ENCODE measurements around the gene AVEN. TPM values are rescaled to one million over a fixed set of nuclear protein-coding genes. Genes with fewer than 3 reads are reported as not detected.

Gene AVEN
- total RNA-seq, 1 experiment from 2014 or later, result 3.1 TPM

- intact Hi-C loops (cut with micrococcal nuclease; ENCODE audit: unreplicated experiment), result no loop called here
- no peak overlapping the region for H3K4me3 Mint-ChIP-seq (ENCODE audit: low read depth, unreplicated experiment)
- no TSS peak for BruUV-seq (replicated peaks)
- no peaks in the 10 kb centered on the region for H3K9me3 Mint-ChIP-seq (ENCODE audit: low read depth, unreplicated experiment)
- no peak overlapping the region for H3K27ac Mint-ChIP-seq (ENCODE audit: unreplicated experiment)
- H3K36me3 Mint-ChIP-seq (ENCODE audit: insufficient read depth, unreplicated experiment), result no peaks in the 10 kb centered on the region
- no peaks in the 10 kb centered on the region for H3K27me3 Mint-ChIP-seq (ENCODE audit: unreplicated experiment)
- no peaks in the 10 kb centered on the region for H3K4me1 Mint-ChIP-seq (ENCODE audit: low read depth, unreplicated experiment)
- TF ChIP-seq CTCF (IDR thresholded peaks at IDR 0.05; ENCODE audit: unreplicated experiment), result no peak
- CTCF ChIA-PET, result no interaction called here
- no peak for DNase-seq
These were observed 191.0 kb downstream of the AVEN start for GRCh38 chr15:33848011-33848410.

DNA sequence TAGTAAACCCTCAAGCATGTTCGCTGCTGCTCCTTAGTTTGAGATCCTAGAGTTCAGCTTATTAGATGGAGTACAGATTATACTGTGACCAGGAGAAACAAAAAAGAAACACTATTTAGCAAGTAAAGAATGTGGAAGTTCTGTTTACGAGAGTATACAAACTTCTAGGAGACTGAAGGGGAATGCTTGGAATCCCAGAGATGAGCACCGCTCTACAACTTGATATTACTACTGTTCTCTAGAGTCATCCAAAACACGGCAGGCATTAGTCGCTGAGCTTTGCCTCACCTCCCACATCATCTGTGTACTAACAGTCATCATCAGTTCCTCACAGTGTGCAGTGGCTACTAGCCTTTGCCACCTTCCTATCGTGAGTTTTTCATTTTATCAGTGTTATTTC, 192.1 kb downstream of the AVEN start:
- no peaks in the 10 kb centered on the region for H3K4me1 Mint-ChIP-seq (ENCODE audit: low read depth, unreplicated experiment)
- no peaks in the 10 kb centered on the region for H3K9me3 Mint-ChIP-seq (ENCODE audit: low read depth, unreplicated experiment)
- no peaks in the 10 kb centered on the region for H3K27me3 Mint-ChIP-seq (ENCODE audit: unreplicated experiment)
- no peak overlapping the region for H3K4me3 Mint-ChIP-seq (ENCODE audit: low read depth, unreplicated experiment)
- no peaks in the 10 kb centered on the region for H3K36me3 Mint-ChIP-seq (ENCODE audit: insufficient read depth, unreplicated experiment)
- CTCF ChIA-PET, result no interaction called here
- DNase-seq, result no peak
- H3K27ac Mint-ChIP-seq (ENCODE audit: unreplicated experiment), result no peak overlapping the region
- BruUV-seq (replicated peaks), result no TSS peak
- intact Hi-C loops (cut with micrococcal nuclease; ENCODE audit: unreplicated experiment), result no loop called here
- TF ChIP-seq CTCF (IDR thresholded peaks at IDR 0.05; ENCODE audit: unreplicated experiment), result no peak

DNA sequence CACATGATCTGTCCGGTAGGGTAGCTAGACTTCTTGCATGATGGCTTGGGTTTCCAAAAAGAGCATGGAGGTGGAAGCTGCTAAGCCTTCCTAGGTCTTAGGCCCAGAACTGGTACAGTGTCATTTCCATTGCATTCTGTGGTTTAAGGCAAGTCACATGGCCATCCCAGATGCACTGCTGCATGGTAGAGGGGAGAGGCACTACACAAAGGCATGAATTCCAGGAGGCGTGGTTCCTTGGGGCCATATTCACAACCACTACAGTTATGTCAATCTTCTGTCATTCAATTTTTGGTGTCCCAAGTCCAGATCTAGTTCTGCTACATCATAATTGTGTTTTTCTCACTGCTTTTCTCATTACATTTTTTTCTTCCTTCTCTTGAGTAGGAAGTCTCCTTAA, 192.9 kb downstream of the AVEN start:
- BruUV-seq (replicated peaks), result no TSS peak
- no peak for DNase-seq
- no peak overlapping the region for H3K4me3 Mint-ChIP-seq (ENCODE audit: low read depth, unreplicated experiment)
- intact Hi-C loops (cut with micrococcal nuclease; ENCODE audit: unreplicated experiment), result no loop called here
- CTCF ChIA-PET, result no interaction called here
- H3K27ac Mint-ChIP-seq (ENCODE audit: unreplicated experiment), result no peak overlapping the region
- no peaks in the 10 kb centered on the region for H3K27me3 Mint-ChIP-seq (ENCODE audit: unreplicated experiment)
- H3K36me3 Mint-ChIP-seq (ENCODE audit: insufficient read depth, unreplicated experiment), result no peaks in the 10 kb centered on the region
- H3K4me1 Mint-ChIP-seq (ENCODE audit: low read depth, unreplicated experiment), result no peaks in the 10 kb centered on the region
- TF ChIP-seq CTCF (IDR thresholded peaks at IDR 0.05; ENCODE audit: unreplicated experiment), result no peak
- no peaks in the 10 kb centered on the region for H3K9me3 Mint-ChIP-seq (ENCODE audit: low read depth, unreplicated experiment)

DNA sequence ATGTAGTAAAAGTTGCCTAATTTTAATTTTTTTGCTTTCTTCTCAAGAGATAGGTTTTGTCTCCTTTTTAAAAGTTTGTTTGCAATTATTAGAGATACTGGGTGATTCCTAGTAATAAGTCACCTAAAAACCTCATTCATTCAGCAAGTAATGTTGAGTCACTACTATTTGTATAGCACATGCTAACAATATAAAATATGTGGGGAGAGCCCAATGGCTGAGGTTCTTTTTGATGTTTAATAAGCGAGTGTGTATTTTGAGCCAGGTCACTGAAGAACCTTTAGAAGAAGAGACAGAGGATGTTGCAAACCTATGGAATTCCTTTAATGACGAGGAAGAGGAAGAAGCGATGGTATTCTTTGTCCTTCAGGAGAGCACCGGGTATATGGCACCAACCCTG, 194.4 kb downstream of the AVEN start:
- Mint-ChIP-seq H3K27me3 (ENCODE audit: unreplicated experiment) (no peaks in the 10 kb centered on the region), H3K4me3 (ENCODE audit: low read depth, unreplicated experiment) (no peak overlapping the region), H3K27ac (ENCODE audit: unreplicated experiment) (no peak overlapping the region), H3K9me3 (ENCODE audit: low read depth, unreplicated experiment) (no peaks in the 10 kb centered on the region), H3K36me3 (ENCODE audit: insufficient read depth, unreplicated experiment) (no peaks in the 10 kb centered on the region), H3K4me1 (ENCODE audit: low read depth, unreplicated experiment) (no peaks in the 10 kb centered on the region)
- intact Hi-C loops (cut with micrococcal nuclease; ENCODE audit: unreplicated experiment), result no loop called here
- BruUV-seq (replicated peaks), result no TSS peak
- TF ChIP-seq CTCF (IDR thresholded peaks at IDR 0.05; ENCODE audit: unreplicated experiment), result no peak
- CTCF ChIA-PET, result no interaction called here
- no peak for DNase-seq

- intact Hi-C loops (cut with micrococcal nuclease; ENCODE audit: unreplicated experiment), result no loop called here
- Mint-ChIP-seq H3K4me3 (ENCODE audit: low read depth, unreplicated experiment) (no peak overlapping the region), H3K27me3 (ENCODE audit: unreplicated experiment) (no peaks in the 10 kb centered on the region), H3K9me3 (ENCODE audit: low read depth, unreplicated experiment) (no peaks in the 10 kb centered on the region), H3K4me1 (ENCODE audit: low read depth, unreplicated experiment) (no peaks in the 10 kb centered on the region), H3K27ac (ENCODE audit: unreplicated experiment) (no peak overlapping the region), H3K36me3 (ENCODE audit: insufficient read depth, unreplicated experiment) (no peaks in the 10 kb centered on the region)
- TF ChIP-seq CTCF (IDR thresholded peaks at IDR 0.05; ENCODE audit: unreplicated experiment), result no peak
- BruUV-seq (replicated peaks), result no TSS peak
- CTCF ChIA-PET, result no interaction called here
- no peak for DNase-seq
These were observed 194.8 kb downstream of the AVEN start for GRCh38 chr15:33844186-33844585.

Measured in Calu3 (cell line).